Peyer's patch (tissue), 4 donors: Measurements from ENCODE around the gene CFAP221. TPM values are rescaled to one million over a fixed set of nuclear protein-coding genes. Genes with fewer than 3 reads are reported as not detected.

Experiments used
- DNase-seq, 3 donors: peaks; one replicate each; pipeline ENCODE4 v3.0.0-alpha.2; 2017 to 2019
- H3K27ac ChIP-seq, 4 donors: fragments of 200-600 bp; sonication (generic); one replicate each; pipeline ENCODE4 v1.5.1; 2016 to 2019
- H3K27me3 ChIP-seq, 2 donors: fragments of 200-600 bp; sonication (generic); one replicate each; pipeline ENCODE4 v1.5.1; 2019
- H3K36me3 ChIP-seq, 3 donors: fragments of 200-600 bp; sonication (generic); one replicate each; pipeline ENCODE4 v1.5.1; 2016 to 2019
- H3K4me1 ChIP-seq, 4 donors: fragments of 200-600 bp; sonication (generic); one replicate each; pipeline ENCODE4 v1.5.1; 2016 to 2019
- H3K4me3 ChIP-seq, 4 donors: fragments of 200-600 bp; sonication (generic); 1 replicate in 3 of 4; 2 replicates in 1 of 4; pipeline ENCODE4 v1.5.1; 2016 to 2019; ENCODE audit warnings: mild to moderate bottlenecking in 1 of 4
- H3K9me3 ChIP-seq, 4 donors: fragments of 200-600 bp; sonication (generic); one replicate each; pipeline ENCODE4 v1.5.1; 2016 to 2019; ENCODE audit warnings: mild to moderate bottlenecking in 1 of 4
- POLR2A ChIP-seq, 2 donors: fragments of 450-650 bp; IDR thresholded peaks; one replicate each; pipeline ENCODE4 v1.5.1; 2017; ENCODE audit warnings: antibody characterized with exemption in 2 of 2, mild to moderate bottlenecking in 2 of 2, moderate library complexity in 2 of 2
- total RNA-seq, 4 donors: library from RNA; depleted of rRNA; stranded (reverse); fragments of >200 nt; gene quantifications; one replicate each; pipeline ENCODE4 v1.1.0, GENCODE V29; 2016
- TF ChIP-seq, protein P1 (sequence below), 6 experiments: fragments of 450-650 bp in 4 of 6; fragments of 200-600 bp in 2 of 6; sonication (generic) in 1 of 6; IDR thresholded peaks; one replicate each; pipeline ENCODE4 v1.5.1; 2017 to 2019; ENCODE audit warnings: antibody characterized with exemption in 6 of 6, mild to moderate bottlenecking in 3 of 6, moderate library complexity in 1 of 6

The CFAP221 gene
- total RNA-seq, 4 donors from 2014 or later = 2.8 to 6.6 (median 3.6) TPM

DNA sequence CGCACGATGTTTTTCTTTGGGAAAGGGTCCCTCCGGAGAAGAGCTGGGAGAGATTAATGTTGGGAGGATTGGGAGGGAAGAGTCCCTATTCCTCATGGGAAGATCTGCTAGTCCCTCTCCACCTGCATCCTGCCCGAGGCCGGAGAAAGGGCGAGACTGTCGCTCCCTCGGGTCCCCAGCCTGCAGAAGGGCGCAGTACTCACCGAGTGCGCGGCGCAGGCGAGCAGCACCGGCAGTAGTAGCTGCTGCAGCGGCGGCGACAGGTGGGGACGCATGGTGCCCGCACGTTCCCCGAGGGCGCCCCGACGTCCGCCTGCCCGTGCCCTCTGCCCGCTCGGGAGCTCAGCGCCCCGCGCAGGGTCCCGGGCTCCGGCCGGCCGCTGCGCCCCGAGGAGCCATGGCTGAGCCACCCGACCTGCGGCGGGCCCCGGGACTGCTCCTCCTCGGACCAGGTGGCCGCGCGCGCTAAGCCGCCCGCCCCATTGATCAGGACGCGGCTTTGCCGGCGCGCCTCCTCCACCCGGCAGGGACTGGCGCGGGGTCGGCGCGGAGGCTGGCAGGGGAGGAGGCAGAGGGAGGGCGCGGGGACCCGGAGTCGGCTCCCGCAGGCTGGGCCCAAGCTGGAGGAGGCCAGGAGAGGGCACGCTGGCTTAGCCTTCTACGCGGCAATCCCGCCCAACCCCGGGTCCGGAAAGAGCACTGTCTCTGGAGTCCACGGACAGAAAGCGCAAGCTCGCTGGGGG, 20.1 kb upstream of the CFAP221 start, which contains the start of gene SCTR:
Gene SCTR, minus strand, starts transcription at position 532 of the 743 bp plus-strand sequence. Its CDS starts 257 bp downstream, at position 275.
- Histone ChIP-seq H3K9me3 (no peaks in the 10 kb centered on the region), H3K36me3 (no peaks in the 10 kb centered on the region), H3K27ac (no peak within 1 kb of the TSS), H3K4me1 (peaks cover 0 to 9% (median 0%) of the 10 kb centered on the region in 4 donors), H3K4me3 (peak within 1 kb of the TSS in 2 of 4 donors; percentile 14 to 37), H3K27me3 (peaks cover 0 to 10% of the 10 kb centered on the region in 2 donors)
- DNase-seq = no peak
- TF ChIP-seq, protein P1, sequence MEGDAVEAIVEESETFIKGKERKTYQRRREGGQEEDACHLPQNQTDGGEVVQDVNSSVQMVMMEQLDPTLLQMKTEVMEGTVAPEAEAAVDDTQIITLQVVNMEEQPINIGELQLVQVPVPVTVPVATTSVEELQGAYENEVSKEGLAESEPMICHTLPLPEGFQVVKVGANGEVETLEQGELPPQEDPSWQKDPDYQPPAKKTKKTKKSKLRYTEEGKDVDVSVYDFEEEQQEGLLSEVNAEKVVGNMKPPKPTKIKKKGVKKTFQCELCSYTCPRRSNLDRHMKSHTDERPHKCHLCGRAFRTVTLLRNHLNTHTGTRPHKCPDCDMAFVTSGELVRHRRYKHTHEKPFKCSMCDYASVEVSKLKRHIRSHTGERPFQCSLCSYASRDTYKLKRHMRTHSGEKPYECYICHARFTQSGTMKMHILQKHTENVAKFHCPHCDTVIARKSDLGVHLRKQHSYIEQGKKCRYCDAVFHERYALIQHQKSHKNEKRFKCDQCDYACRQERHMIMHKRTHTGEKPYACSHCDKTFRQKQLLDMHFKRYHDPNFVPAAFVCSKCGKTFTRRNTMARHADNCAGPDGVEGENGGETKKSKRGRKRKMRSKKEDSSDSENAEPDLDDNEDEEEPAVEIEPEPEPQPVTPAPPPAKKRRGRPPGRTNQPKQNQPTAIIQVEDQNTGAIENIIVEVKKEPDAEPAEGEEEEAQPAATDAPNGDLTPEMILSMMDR (IDR thresholded peaks at IDR 0.05) = no peak
- no peak for TF ChIP-seq POLR2A (IDR thresholded peaks at IDR 0.05)

DNA sequence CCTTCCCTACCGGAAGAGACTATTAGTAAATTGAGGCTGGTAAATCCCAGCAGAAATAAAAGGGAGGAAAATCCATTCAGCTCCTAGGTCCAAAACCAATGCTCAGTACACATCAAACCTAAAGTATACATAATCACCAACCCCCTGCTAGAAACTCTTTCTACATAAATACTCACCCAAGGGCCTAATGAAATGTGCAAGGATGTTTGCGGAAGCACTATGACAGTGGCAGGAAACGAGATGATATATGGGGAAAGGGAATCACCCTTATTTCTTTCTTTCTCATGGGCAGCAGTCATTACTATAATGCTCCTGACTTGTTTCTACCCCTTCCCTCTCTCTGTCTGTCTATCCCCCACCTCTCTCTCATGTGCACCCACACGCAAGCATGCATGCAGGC, 18.6 kb upstream of the CFAP221 start:
- Histone ChIP-seq H3K4me1 (peaks cover 0 to 9% (median 0%) of the 10 kb centered on the region in 4 donors), H3K9me3 (no peaks in the 10 kb centered on the region), H3K36me3 (no peaks in the 10 kb centered on the region), H3K27ac (no peak overlapping the region), H3K27me3 (peaks cover 0 to 10% of the 10 kb centered on the region in 2 donors), H3K4me3 (no peak overlapping the region)
- no peak for DNase-seq
- TF ChIP-seq, protein P1 (IDR thresholded peaks at IDR 0.05) = no peak
- no peak for TF ChIP-seq POLR2A (IDR thresholded peaks at IDR 0.05)

DNA sequence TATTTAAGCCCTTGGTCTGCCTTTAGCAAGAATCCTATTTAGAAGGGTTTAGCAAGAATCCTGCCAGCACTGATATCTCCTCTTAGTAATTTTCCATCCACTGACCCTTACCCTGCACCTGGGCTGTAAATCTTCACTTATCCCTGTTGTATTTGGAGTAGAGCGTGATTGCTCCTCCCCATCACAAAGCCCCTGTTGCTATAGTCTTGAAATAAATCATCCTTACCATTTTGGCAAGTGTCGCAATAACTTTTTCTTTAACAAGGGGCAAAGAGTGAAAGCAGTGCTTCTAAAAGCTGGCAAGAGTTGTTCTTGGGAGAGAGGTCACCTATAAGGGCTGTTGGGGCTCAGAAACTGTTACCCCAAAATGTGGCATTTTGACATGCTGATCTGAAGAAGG, 16.2 kb upstream of the CFAP221 start:
- Histone ChIP-seq H3K4me3 (no peak overlapping the region), H3K36me3 (no peaks in the 10 kb centered on the region), H3K27me3 (peaks cover 0 to 10% of the 10 kb centered on the region in 2 donors), H3K27ac (no peak overlapping the region), H3K9me3 (peaks cover 0 to 6% (median under 1%) of the 10 kb centered on the region in 4 donors), H3K4me1 (peaks cover 0 to 9% (median 0%) of the 10 kb centered on the region in 4 donors)
- no peak for DNase-seq
- TF ChIP-seq POLR2A (IDR thresholded peaks at IDR 0.05) = no peak

DNA sequence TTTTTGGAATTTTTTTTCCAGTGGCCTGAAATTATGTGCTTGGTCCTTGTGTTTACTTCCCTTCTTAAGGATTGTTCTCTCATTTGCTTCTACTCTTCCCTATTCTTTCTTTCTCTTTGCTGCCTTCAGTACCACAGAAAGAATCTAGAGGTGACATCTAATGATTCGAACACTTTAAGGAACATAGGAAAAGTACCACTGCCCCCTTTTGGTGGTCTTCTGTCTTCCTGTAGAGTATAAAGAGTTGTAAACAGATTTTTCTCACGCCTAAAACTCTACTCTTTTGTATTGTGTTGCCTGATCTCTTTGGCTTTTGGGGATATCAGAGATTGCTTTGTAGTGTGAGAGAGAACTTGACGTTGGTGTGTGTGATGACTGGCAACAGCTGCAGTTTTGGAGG, 13.0 kb upstream of the CFAP221 start:
- TF ChIP-seq POLR2A (IDR thresholded peaks at IDR 0.05) = no peak
- TF ChIP-seq, protein P1 (IDR thresholded peaks at IDR 0.05) = no peak
- H3K27me3 ChIP-seq = no peaks in the 10 kb centered on the region
- peaks cover 0 to 6% (median 3%) of the 10 kb centered on the region in 4 donors for H3K9me3 ChIP-seq
- H3K36me3 ChIP-seq = no peaks in the 10 kb centered on the region
- no peaks in the 10 kb centered on the region for H3K4me1 ChIP-seq
- no peak overlapping the region for H3K27ac ChIP-seq
- no peak overlapping the region for H3K4me3 ChIP-seq
- no peak for DNase-seq

DNA sequence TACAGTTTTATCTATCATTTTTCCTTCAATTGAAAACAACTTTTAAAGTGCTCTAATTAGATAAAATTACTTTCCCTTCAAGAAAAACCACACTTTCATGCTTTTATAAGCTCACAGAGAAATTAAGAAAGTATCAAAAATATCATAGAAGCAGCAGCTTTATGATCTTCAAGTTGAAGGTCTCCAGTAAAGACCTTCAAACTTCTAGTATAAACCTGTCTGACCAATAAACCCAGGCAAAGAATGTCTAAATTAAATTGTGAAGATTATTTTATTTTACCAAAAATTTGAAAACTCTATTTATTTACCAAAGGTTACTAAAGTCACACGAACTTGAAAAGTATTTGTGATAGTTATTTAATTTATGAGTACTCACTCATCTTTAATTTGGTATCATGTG, 10.7 kb upstream of the CFAP221 start:
- DNase-seq = no peak
- Histone ChIP-seq H3K36me3 (no peaks in the 10 kb centered on the region), H3K27me3 (no peaks in the 10 kb centered on the region), H3K4me1 (no peaks in the 10 kb centered on the region), H3K27ac (no peak overlapping the region), H3K4me3 (no peak overlapping the region), H3K9me3 (peaks cover 0 to 6% (median 3%) of the 10 kb centered on the region in 4 donors)
- TF ChIP-seq POLR2A (IDR thresholded peaks at IDR 0.05) = no peak
- TF ChIP-seq, protein P1 (IDR thresholded peaks at IDR 0.05) = no peak

DNA sequence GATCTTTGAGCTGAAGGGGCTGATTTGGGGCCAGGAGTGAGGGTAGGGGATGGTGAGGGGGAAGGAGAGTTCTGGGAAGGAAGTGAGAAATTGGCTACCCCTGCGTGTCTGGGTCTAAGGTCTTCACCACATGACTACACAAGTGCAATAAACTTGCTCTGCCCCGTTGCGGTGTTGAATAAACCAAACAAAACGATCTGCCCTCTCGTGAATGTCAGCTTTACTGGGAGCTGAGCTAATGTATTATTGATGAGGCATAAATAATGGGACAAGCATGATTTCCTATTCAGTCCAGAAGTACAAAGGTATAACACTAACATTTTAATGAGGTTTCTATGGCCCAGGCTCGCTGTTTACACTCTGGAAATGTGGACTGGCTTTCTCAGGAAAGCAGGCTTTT, 8.0 kb upstream of the CFAP221 start:
- no peak for DNase-seq
- H3K27ac ChIP-seq = no peak overlapping the region

More for the DNA sequence above, 8.0 kb upstream of the CFAP221 start:
- Histone ChIP-seq H3K36me3 (no peaks in the 10 kb centered on the region), H3K27me3 (no peaks in the 10 kb centered on the region), H3K9me3 (peaks cover 0 to 6% (median 3%) of the 10 kb centered on the region in 4 donors), H3K4me1 (no peaks in the 10 kb centered on the region), H3K4me3 (no peak overlapping the region)
- no peak for TF ChIP-seq POLR2A (IDR thresholded peaks at IDR 0.05)
- TF ChIP-seq, protein P1 (IDR thresholded peaks at IDR 0.05) = no peak
